ENCODE results near the gene KIAA1143. TPM values are rescaled to one million over a fixed set of nuclear protein-coding genes. Genes with fewer than 3 reads are reported as not detected.
A peak's percentile ranks its signal among the peaks of the same experiment; 100 is the strongest.

The KIAA1143 gene
- total and polyA plus RNA-seq, 9 of the 15 experiments (the other 6 are each of a cell fraction or from before 2014, with no cell fraction given), result 25.6 to 72.0 (median 42.2) TPM

GRCh38 chr3:44729384-44729910, 32.0 kb downstream of the KIAA1143 start, which contains the start of gene ZNF501 (continued):
- peak; percentile 66; the same call in 1 of the 2 replicates for TF ChIP-seq ZBTB9 (CRISPR knock-in tag; IDR thresholded peaks at IDR 0.05)
- TF ChIP-seq ASH1L (IDR thresholded peaks at IDR 0.05; ENCODE audit: borderline replicate concordance, low read depth, partially characterized antibody), result no peak
- peak; percentile 89 for TF ChIP-seq POLR2A (conservative IDR thresholded peaks at IDR 0.05)
- TF ChIP-seq GTF2F1 (IDR thresholded peaks at IDR 0.05; ENCODE audit: low read depth, low read length), result 0 out of 2 replicates have a peak, but pooled peaks have one; percentile 47
- peak; percentile 84; the same call in 1 of the 2 replicates for TF ChIP-seq EHMT2 (IDR thresholded peaks at IDR 0.05)
- peak; percentile 39; the same call in 1 of the 2 replicates for TF ChIP-seq SP1 (CRISPR knock-in tag; IDR thresholded peaks at IDR 0.05)
- no peak for TF ChIP-seq MAFF (IDR thresholded peaks at IDR 0.05; ENCODE audit: low read length)
- TF ChIP-seq CBX3 (IDR thresholded peaks at IDR 0.05; ENCODE audit: borderline replicate concordance in 1 of 2, low read length in 2 of 2), result peak in 1 of 2 experiments; percentile 86; a peak in 2 of 3 replicates
- TF ChIP-seq, protein P1, sequence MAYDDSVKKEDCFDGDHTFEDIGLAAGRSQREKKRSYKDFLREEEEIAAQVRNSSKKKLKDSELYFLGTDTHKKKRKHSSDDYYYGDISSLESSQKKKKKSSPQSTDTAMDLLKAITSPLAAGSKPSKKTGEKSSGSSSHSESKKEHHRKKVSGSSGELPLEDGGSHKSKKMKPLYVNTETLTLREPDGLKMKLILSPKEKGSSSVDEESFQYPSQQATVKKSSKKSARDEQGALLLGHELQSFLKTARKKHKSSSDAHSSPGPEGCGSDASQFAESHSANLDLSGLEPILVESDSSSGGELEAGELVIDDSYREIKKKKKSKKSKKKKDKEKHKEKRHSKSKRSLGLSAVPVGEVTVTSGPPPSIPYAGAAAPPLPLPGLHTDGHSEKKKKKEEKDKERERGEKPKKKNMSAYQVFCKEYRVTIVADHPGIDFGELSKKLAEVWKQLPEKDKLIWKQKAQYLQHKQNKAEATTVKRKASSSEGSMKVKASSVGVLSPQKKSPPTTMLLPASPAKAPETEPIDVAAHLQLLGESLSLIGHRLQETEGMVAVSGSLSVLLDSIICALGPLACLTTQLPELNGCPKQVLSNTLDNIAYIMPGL (CRISPR knock-in tag; IDR thresholded peaks at IDR 0.05), result 0 out of 2 replicates have a peak, but pooled peaks have one; percentile 59
- TF ChIP-seq RCOR1 (IDR thresholded peaks at IDR 0.05; ENCODE audit: borderline replicate concordance in 1 of 2, low read depth in 2 of 2, low read length in 2 of 2), result peak in 1 of 2 experiments; percentile 66; a peak in 2 of 4 replicates
- peak; percentile 72 for TF ChIP-seq ELF1 (tag; IDR thresholded peaks at IDR 0.05)
- TF ChIP-seq ZKSCAN1 (IDR thresholded peaks at IDR 0.05; ENCODE audit: low read depth, low read length), result peak; percentile 63; the same call in 1 of the 2 replicates
- peak; percentile 69 for TF ChIP-seq TFAP4 (CRISPR knock-in tag; IDR thresholded peaks at IDR 0.05; ENCODE audit: borderline replicate concordance)
- peak; percentile 96 for TF ChIP-seq ATF1 (CRISPR knock-in tag; IDR thresholded peaks at IDR 0.05)
- peak; percentile 99 for TF ChIP-seq ATF1 (tag; IDR thresholded peaks at IDR 0.05)
- peak; percentile 89 for TF ChIP-seq SNIP1 (IDR thresholded peaks at IDR 0.05; ENCODE audit: low read depth)
- TF ChIP-seq ZNF780A (CRISPR knock-in tag; IDR thresholded peaks at IDR 0.05), result no peak
- TF ChIP-seq RB1 (IDR thresholded peaks at IDR 0.05; ENCODE audit: low read depth), result peak; percentile 84
- peak in 1 of 2 experiments; percentile 68; a peak in 3 of 4 replicates for TF ChIP-seq TRIM24 (IDR thresholded peaks at IDR 0.05)
- TF ChIP-seq, protein P2, sequence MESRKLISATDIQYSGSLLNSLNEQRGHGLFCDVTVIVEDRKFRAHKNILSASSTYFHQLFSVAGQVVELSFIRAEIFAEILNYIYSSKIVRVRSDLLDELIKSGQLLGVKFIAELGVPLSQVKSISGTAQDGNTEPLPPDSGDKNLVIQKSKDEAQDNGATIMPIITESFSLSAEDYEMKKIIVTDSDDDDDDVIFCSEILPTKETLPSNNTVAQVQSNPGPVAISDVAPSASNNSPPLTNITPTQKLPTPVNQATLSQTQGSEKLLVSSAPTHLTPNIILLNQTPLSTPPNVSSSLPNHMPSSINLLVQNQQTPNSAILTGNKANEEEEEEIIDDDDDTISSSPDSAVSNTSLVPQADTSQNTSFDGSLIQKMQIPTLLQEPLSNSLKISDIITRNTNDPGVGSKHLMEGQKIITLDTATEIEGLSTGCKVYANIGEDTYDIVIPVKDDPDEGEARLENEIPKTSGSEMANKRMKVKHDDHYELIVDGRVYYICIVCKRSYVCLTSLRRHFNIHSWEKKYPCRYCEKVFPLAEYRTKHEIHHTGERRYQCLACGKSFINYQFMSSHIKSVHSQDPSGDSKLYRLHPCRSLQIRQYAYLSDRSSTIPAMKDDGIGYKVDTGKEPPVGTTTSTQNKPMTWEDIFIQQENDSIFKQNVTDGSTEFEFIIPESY (CRISPR knock-in tag; IDR thresholded peaks at IDR 0.05), result peak; percentile 92
- TF ChIP-seq CBFB (CRISPR knock-in tag; IDR thresholded peaks at IDR 0.05), result peak; percentile 81
- no peak for TF ChIP-seq ZNF79 (CRISPR knock-in tag; IDR thresholded peaks at IDR 0.05; ENCODE audit: low read depth)
- no peak for TF ChIP-seq LCOR (CRISPR knock-in tag; IDR thresholded peaks at IDR 0.05)
- TF ChIP-seq MYC (IDR thresholded peaks at IDR 0.05; ENCODE audit: low read depth, low read length), result peak; percentile 89
- TF ChIP-seq MYC (CRISPR knock-in tag; IDR thresholded peaks at IDR 0.05; ENCODE audit: borderline replicate concordance, low read depth), result no peak

All from K562 (cell line).